LNCAP (cell line): ENCODE data around the gene BCL7A.

ENCODE experiments used
- CTCF ChIP-seq: fragments of 450-650 bp; IDR thresholded peaks from 2 replicates; pipeline ENCODE4 v1.5.1; 2017; ENCODE audit warnings: mild to moderate bottlenecking

The BCL7A gene

DNA sequence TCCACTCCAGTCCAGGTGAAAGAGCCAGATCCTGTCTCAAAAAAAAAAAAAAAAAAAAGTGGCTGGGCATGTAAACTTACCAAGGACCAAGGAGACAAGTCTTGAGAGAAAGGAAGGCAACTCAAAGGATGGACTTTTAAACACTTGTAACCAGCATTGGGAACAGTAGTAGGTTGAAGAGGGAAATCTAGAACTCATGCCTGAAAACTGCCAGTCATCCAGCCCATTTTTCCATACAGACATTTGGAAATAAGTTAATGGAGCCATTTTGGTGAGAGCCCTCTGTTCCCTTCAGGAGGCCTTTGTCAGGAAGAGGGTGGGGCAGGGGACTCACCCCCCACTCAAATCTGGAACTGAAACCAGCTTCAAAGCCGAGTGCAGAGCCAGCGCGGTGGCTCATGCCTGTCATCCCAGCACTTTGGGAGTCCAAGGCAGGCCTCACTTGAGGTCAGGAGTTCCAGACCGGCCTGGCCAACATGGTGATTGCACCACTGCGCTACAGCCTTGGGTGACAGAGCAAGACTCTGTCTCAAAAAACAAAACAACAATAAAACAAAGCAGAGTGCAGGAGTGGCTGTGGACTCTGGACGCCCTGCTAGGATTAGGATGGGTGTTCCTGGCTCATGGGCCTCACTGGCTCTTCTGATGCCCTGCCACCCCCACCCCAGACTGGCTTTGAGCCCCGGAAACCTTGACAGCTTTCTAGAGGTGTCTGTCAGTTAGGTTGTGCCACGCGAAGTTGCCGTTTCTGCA is 55.2 kb downstream of the BCL7A start:
- TF ChIP-seq CTCF, result no peak

DNA sequence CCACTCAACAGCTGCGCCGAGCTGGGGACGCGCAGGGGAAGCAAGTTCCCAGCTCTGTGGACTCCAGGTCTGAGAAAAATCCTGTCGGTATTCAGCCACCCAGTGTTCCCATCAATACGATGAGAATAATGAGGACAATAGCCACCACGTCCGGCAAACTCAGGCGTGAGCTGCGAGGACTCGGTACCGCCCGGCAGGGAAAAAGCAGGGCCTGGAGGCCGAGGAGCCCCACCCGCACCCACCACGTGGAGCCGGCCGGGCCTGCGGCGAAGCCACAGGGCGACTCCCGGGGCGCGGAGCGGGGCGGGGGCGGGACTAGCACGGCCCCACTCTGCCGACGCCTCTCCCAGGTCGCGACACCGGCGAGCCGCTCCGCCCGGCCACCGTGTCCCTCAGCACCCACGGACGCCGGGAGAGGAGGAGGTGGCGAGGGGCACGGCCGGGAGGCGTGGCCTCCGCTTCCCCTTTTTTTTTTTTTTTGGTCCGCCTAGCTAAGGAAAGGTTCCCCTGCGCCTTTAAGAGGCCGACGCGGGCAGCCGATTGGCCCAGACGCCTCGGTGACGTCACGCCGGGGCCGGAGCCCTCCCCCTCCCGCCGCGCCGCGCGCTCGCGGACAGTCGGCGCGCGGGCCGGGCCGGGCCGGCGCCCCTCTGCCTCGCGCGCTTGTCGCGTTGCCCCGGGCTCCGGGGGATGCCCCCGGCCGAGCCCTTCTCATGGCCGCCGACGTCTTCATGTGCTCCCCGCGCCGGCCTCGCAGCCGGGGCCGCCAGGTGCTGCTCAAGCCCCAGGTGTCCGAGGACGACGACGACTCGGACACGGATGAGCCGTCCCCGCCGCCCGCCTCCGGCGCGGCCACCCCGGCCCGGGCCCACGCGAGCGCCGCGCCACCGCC is 56.7 kb downstream of the BCL7A start, which contains the start of gene MLXIP:
Gene MLXIP (plus strand): TSS at position 616 of the 892 bp plus-strand sequence. CDS start 98 bp downstream, at position 714.
- TF ChIP-seq CTCF, result no peak

DNA sequence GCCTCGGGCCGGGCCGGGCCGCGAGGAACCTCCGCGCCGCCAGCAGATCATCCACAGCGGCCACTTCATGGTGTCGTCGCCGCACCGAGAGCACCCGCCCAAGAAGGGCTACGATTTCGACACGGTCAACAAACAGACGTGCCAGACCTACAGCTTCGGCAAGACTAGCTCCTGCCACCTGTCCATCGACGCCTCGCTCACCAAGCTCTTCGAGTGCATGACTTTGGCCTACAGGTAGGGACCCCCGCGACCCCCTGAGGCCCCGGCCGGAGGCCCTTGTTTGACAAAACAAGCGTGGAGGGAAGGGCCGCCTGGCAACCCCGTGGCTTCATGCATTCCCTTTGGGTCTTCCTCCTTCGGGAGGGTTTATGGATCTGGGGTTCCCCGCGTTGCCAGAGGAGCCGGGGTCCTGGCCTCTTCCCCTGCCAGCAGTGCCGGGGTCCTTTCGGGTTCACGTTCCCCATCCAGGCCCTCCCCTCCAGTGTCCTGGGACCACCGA is 57.4 kb downstream of the BCL7A start:
- TF ChIP-seq CTCF, result no peak

DNA sequence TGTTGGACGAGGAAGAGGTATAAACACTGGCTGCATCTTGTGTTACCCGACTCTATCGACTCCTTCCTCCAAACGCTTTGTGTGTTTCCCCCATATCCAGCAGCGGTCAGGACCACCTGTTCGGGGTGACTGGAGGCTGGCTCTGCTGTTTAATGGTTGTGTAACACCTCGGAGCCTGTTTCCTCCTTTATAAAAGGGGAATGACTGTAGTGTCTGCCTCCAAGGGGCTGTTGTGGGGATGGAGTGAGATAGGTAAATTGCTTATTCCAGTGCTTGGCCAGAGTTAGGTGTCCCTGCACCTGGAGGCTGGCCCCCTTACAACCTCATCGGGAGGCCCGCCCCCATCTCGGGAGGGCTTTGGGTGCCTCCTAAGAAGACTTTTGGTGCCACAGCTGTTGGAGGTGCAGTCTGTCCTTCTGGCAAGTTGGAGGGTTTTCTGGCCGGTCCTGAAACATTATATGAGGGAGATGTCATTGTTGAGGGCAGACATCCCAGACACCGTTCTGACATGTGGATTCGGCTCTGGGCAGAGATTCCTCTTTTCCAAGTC is 57.9 kb downstream of the BCL7A start:
- no peak for TF ChIP-seq CTCF

DNA sequence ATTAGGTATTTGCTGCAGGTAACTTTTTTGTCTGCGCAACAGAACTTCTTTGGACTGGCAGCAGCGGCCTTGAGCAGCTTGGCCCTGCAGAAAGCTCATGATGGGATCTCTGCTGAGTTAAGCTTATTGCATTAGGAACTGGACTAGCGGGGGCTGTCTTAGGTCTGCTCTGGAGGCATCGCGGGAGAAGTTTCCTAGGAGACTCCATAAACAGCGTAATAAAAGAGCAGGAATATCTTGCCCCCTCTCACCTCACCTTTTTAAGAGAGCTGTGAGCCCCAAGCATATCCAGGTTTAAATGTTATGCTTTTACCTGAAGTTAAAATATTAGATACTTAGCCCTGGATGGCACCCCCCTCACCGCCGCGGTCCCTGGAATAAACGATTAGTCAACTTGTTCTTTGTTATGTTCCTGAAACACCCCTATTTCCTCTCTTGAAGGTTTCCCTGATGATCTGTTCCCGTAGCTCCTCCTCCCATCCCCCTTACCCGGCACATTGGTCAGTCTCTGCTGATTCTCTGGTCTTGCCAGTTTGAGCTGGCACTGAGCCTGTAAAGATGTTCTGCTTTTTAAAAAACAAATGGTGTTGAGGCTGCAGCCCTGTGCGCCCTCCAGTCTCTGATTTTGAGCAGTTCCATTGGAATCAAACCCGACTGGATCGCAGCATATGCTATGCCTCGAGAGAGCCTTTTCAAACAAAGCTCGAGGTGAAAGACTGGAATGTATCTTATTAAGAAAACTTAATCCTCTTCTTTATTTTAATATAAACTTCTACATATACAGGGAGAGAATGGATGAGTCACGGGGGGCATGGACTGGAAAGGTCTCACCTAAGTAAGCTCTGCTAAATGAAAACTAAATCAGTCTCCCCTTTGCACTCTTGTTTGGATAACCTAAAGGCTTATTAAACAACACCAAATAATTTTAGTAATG is 58.7 kb downstream of the BCL7A start:
- TF ChIP-seq CTCF, result no peak

GRCh38 chr12:122081083-122081696 is 59.5 kb downstream of the BCL7A start:
- no peak for TF ChIP-seq CTCF
